ENCODE measurements around the gene NTSR1.

Gene NTSR1

DNA sequence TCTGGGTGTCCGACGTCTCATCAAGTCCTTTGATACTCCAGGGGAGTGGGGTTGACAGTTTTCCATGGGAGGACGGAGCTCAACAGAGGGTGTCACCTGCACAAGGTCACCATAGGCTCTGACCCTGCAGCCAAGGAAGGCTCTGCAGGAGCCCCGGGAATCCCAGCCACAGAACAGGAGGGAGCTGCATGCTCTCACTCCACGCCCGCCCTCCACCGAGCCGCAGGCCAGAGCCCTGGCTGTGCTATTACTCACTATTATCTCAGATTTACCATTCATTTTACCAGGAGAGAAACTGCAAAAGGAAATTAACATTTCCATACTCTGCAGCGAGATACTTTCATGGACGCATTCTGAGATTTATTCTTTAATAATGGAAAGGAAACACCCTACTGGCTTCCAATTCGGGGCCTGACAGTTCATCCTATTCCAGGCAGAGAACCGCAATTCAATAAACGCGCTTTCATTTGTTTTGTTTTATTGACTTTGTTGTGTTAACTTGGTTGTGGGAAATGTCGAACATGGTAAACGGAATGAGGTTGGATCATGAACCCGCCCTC is 18.3 kb upstream of the NTSR1 start:
- peaks cover 9% of the 10 kb centered on the region; the same call in 1 of the 2 replicates for H3K4me1 ChIP-seq
- H3K36me3 ChIP-seq: no peaks in the 10 kb centered on the region
- TF ChIP-seq, protein P1, sequence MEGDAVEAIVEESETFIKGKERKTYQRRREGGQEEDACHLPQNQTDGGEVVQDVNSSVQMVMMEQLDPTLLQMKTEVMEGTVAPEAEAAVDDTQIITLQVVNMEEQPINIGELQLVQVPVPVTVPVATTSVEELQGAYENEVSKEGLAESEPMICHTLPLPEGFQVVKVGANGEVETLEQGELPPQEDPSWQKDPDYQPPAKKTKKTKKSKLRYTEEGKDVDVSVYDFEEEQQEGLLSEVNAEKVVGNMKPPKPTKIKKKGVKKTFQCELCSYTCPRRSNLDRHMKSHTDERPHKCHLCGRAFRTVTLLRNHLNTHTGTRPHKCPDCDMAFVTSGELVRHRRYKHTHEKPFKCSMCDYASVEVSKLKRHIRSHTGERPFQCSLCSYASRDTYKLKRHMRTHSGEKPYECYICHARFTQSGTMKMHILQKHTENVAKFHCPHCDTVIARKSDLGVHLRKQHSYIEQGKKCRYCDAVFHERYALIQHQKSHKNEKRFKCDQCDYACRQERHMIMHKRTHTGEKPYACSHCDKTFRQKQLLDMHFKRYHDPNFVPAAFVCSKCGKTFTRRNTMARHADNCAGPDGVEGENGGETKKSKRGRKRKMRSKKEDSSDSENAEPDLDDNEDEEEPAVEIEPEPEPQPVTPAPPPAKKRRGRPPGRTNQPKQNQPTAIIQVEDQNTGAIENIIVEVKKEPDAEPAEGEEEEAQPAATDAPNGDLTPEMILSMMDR (IDR thresholded peaks at IDR 0.05; ENCODE audit: low read depth, low read length): no peak
- no peak overlapping the region for H3K4me3 ChIP-seq (ENCODE audit: low read depth, low read length)
- no peak for DNase-seq
- H3K9me3 ChIP-seq: no peaks in the 10 kb centered on the region
- no peaks in the 10 kb centered on the region for H3K27me3 ChIP-seq

DNA sequence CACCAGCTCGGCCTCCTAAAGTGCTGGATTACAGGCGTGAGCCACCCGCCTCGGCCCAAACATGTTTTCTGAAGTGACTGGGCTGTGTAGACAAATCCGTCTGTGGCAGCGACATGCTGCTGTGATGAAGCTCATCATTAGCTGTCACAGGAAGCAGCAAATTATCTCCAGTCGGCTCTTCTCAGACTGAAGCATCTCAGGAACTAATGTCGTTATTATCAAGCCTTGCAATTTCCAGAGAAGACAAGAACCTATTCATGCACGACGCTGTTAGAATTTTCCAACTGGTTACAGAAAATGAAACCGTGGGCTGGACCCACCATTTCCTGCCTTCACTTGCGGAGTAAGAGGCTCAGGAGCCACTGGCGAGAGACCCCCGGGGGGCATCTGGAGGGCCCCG is 17.1 kb upstream of the NTSR1 start:
- H3K4me3 ChIP-seq (ENCODE audit: low read depth, low read length): no peak overlapping the region
- H3K36me3 ChIP-seq: no peaks in the 10 kb centered on the region
- no peak for DNase-seq
- peaks cover 6% of the 10 kb centered on the region; the same call in 1 of the 2 replicates for H3K4me1 ChIP-seq
- TF ChIP-seq, protein P1 (IDR thresholded peaks at IDR 0.05; ENCODE audit: low read depth, low read length): no peak
- no peaks in the 10 kb centered on the region for H3K9me3 ChIP-seq
- no peaks in the 10 kb centered on the region for H3K27me3 ChIP-seq

DNA sequence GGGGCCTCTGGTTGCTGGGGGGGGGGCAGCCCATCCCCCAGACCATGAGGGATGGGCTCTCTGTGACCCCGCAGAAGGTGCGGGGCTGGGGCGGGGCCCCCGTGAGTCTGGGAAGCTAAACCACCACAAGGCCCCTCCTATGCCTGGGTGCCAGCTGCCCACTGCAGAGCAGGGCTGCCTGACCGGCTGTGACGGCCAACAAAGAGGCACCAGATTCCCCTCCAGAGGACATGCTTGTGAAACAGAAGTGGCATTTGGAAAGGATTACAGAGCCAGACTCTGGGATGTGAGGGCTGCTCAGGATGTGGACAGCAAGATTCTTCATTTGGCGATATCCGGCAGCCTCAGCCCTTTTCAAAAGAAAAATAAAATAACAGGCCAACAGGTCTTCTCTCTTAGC is 16.5 kb upstream of the NTSR1 start:
- TF ChIP-seq, protein P1 (IDR thresholded peaks at IDR 0.05; ENCODE audit: low read depth, low read length): no peak
- Histone ChIP-seq H3K27me3 (no peaks in the 10 kb centered on the region), H3K9me3 (no peaks in the 10 kb centered on the region), H3K4me3 (ENCODE audit: low read depth, low read length) (no peak overlapping the region), H3K36me3 (no peaks in the 10 kb centered on the region), H3K4me1 (peaks cover 4% of the 10 kb centered on the region; the same call in 1 of the 2 replicates)
- DNase-seq: no peak

DNA sequence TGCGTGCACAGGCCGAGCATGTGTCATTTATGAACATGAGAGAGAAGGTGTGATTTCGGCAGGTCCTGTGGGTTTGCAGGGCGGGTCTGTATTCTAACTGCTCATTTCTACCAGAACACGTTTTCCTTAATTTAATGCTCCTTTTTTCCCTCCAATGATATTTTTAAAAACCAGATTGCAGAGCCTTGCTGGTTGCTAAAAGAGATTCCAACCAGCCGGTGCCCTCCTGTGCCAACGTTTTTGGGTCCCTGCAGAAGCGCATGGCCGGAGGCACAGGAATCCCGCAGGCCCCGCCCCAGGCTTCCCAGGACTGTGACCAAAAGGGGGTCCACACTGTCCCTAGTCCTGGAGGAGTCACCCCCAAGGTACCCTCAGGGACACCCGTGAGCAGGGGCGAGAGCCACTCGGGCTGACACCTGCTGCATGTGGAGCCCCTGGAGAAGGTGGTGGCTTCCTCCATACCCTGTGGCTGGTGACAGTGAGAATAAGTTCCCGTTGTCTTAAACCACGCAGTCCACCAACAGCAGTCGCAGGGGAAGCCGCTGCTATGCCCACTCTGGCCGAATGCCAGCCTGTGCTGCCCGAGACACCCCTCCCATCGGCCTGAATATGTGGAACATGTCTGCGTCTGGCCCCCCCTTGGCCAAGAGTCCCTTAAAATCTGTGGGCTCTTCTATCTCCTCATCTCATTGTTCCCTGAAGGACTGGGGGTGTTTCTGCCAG is 15.7 kb upstream of the NTSR1 start:
- H3K4me3 ChIP-seq (ENCODE audit: low read depth, low read length): no peak overlapping the region
- no peaks in the 10 kb centered on the region for H3K36me3 ChIP-seq
- peaks cover 4% of the 10 kb centered on the region; the same call in 1 of the 2 replicates for H3K4me1 ChIP-seq
- H3K9me3 ChIP-seq: no peaks in the 10 kb centered on the region
- DNase-seq: no peak
- TF ChIP-seq, protein P1 (IDR thresholded peaks at IDR 0.05; ENCODE audit: low read depth, low read length): no peak
- H3K27me3 ChIP-seq: no peaks in the 10 kb centered on the region

DNA sequence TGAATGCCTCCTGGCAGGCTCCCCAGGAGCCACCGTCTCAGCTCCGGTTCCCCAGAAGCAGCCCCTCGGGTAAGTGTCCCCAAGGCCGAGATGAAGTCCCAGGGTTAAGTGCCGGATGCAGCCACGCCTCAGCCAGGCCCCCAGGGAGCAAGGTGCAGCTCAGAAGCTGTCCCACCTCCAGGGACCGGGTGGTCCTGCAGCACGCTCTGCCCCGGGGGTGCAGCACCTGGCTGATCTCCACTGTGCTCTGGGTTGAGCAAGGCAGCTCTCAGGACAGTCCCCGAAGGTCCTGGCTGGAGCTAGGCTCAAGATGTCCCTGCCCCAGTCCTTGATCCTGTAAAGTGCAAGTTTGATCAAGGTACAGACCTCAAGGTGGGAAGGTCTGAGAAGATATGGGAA is 15.1 kb upstream of the NTSR1 start:
- no peaks in the 10 kb centered on the region for H3K27me3 ChIP-seq
- H3K4me3 ChIP-seq (ENCODE audit: low read depth, low read length): no peak overlapping the region
- no peaks in the 10 kb centered on the region for H3K9me3 ChIP-seq
- H3K36me3 ChIP-seq: no peaks in the 10 kb centered on the region
- DNase-seq: no peak
- TF ChIP-seq, protein P1 (IDR thresholded peaks at IDR 0.05; ENCODE audit: low read depth, low read length): no peak
- peaks cover 4% of the 10 kb centered on the region; the same call in 1 of the 2 replicates for H3K4me1 ChIP-seq

DNA sequence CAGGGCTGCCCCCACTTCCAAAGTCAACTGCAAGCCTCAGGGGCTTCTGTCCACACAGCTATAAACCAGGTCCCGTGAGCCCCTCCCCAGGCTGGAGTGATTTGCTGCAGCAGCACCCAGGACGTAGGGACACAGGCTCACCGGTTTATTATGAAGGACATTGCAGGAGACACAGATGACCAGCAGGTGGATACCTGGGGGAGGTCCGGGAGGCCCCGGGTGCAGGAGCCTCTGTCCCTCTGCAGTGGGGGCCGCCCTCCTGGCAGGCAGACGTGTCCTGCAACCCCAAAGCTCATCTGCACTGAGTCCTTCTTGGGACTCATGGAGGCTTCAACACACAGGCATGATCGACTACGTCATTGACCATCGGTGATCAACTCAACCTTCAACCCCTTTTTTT is 14.5 kb upstream of the NTSR1 start:
- H3K4me1 ChIP-seq: peaks cover 4% of the 10 kb centered on the region; the same call in 1 of the 2 replicates
- no peak for DNase-seq
- H3K4me3 ChIP-seq (ENCODE audit: low read depth, low read length): no peak overlapping the region
- H3K27me3 ChIP-seq: no peaks in the 10 kb centered on the region
- TF ChIP-seq, protein P1 (IDR thresholded peaks at IDR 0.05; ENCODE audit: low read depth, low read length): 0 out of 2 replicates have a peak, but pooled peaks have one; percentile 3
- no peaks in the 10 kb centered on the region for H3K36me3 ChIP-seq
- no peaks in the 10 kb centered on the region for H3K9me3 ChIP-seq

Measured in BE2C (cell line).